Urinary bladder (tissue), 4 donors: ENCODE results near the gene SLC39A6. TPM values are rescaled to one million over a fixed set of nuclear protein-coding genes. Genes with fewer than 3 reads are reported as not detected.
A peak's percentile ranks its signal among the peaks of the same experiment; 100 is the strongest.

Source experiments
- DNase-seq: peaks from one replicate; pipeline ENCODE4 v3.0.0-alpha.2; 2015; ENCODE audit errors: extremely low spot score
- H3K27ac ChIP-seq: one replicate; pipeline ENCODE4 v1.5.1; 2013; ENCODE audit warnings: low read depth, mild to moderate bottlenecking, moderate library complexity
- H3K36me3 ChIP-seq: one replicate; pipeline ENCODE4 v1.6.1; 2013; ENCODE audit warnings: mild to moderate bottlenecking, moderate library complexity; ENCODE audit not compliant: insufficient read depth
- H3K4me1 ChIP-seq: one replicate; pipeline ENCODE4 v1.6.1; 2013; ENCODE audit warnings: mild to moderate bottlenecking, moderate library complexity; ENCODE audit not compliant: insufficient read depth
- H3K4me3 ChIP-seq: one replicate; pipeline ENCODE4 v1.5.1; 2013; ENCODE audit warnings: low read depth, low read length
- WGBS: extraction: QIAGEN DNeasy Blood & Tissue Kit; methylation state at CpG from one replicate; pipeline ENCODE4 v1.1.7; 2013; 5-methylcytosine and 5-hydroxymethylcytosine counted together
- polyA plus RNA-seq: library from polyadenylated mRNA; stranded (reverse); fragments of 200-250 nt; gene quantifications from one replicate; pipeline ENCODE4 v1.2.3, GENCODE V29; 2013
- total RNA-seq: library from RNA; depleted of rRNA; stranded (reverse); fragments of >200 nt; gene quantifications from one replicate; pipeline ENCODE4 v1.2.3, GENCODE V29; 2014
- donor health status: healthy with polysubstance abuse.
- donor health status: healthy.

Gene SLC39A6
- total and polyA plus RNA-seq, 2 donors = 42.1 to 92.3 TPM

DNA sequence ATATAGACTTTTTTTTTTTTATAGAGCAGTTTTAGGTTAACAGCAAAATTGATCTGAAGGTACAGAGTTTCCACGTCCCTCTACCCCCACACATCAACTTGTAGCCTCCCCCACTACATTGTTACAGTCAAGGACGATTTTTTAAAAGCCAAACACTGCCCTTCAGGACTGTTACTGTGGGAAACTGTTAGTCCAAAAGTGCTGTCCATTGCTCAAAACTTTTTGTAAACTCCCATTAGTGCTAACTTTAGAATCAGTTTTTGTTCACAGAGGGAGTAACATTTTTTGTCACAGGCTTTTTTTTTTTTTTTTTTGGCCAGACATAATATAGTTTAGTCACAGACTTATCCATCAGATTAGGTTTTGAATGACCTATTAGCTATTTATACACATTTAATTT lies 24.6 kb upstream of the SLC39A6 start:
- no peak for DNase-seq
- WGBS = 73% methylated on average over 2 of the region's 2 CpGs
- Histone ChIP-seq H3K36me3 (peaks cover 11% of the 10 kb centered on the region), H3K27ac (no peak overlapping the region), H3K4me3 (no peak overlapping the region), H3K4me1 (no peaks in the 10 kb centered on the region)

DNA sequence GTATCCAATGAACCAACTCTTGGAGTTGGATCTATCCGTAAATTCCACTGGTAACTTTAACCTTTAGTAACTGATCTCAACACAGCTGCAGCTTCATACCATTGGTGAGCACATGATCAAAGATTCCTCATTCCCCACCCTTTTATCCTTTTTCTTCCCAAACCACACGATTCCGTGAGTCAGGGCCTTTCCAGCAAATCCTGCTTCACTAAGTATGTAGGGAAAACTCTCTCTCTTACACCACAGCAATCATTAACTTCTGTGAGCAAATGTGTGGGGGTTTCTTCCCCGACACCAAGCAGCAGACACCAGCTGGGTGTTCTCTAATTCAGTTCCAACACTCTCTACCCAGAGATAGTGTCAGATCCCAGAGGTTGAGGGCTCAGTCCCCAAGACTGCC lies 24.1 kb upstream of the SLC39A6 start:
- 72% methylated on average over 4 of the region's 4 CpGs for WGBS
- no peak overlapping the region for H3K27ac ChIP-seq

DNA sequence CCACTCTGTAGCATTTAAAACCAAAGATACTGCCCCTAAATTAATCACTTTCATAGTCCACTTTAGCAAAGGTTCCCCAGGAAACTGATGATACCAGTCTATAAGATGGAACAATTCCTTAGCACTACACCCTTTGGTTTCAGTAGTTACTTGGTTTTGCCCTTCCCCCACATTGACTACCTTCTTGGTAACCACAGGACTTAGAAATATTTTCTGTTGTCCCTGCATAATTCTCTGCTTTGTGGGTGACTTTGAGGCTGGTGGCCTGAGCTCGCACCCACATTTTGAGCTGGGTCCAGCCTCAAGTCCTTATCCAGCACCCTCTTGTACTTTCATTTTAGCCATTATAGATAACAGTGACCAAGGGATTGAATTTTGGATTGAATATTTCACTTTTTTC lies 23.6 kb upstream of the SLC39A6 start:
- WGBS = 92% methylated on average over 1 of the region's 1 CpG
- H3K4me1 ChIP-seq = no peaks in the 10 kb centered on the region
- H3K36me3 ChIP-seq = peaks cover 11% of the 10 kb centered on the region
- H3K27ac ChIP-seq = no peak overlapping the region
- H3K4me3 ChIP-seq = no peak overlapping the region
- DNase-seq = no peak

More for the DNA sequence above, 24.1 kb upstream of the SLC39A6 start:
- Histone ChIP-seq H3K4me3 (no peak overlapping the region), H3K36me3 (peaks cover 11% of the 10 kb centered on the region), H3K4me1 (no peaks in the 10 kb centered on the region)
- DNase-seq = no peak

DNA sequence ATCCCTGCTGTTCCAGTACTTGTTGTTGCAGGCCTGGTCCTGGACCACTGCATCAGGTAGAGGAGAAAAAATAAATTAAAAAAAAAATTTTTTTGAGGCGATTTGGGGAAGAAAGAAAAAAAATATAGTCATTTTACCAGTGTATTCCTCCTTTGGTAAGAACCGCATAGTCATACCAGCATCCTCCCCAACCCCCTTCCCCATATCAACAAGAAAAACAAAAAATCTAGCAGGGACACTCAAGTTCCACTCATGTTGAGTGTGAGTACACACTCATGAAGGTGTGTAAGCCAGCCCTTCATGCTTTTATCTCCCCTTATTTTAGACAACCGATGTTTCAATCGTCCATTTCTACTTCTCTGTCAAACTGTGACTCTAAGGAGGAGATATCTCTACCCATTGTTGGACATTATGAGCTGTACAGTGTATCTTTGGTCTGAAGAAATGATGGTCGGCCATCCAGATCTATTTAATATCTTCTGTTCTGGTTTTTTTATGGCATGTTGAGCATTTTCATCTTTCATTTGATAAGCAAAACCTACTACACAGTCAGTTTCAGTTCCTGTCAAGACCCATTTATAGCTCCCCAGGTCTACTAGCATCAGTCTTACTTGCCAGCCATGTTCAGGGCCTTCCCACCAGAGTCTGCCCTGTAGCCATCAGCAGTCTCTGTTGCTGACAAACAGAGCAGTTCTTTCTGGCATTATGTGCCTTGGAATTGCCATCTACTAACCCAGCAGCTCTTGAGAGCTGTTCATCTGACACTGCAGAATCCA lies 20.6 kb upstream of the SLC39A6 start:
- Histone ChIP-seq H3K27ac (no peak overlapping the region), H3K4me1 (no peaks in the 10 kb centered on the region), H3K36me3 (peaks cover 4% of the 10 kb centered on the region), H3K4me3 (no peak overlapping the region)
- DNase-seq = no peak
- 95% methylated on average over 5 of the region's 5 CpGs for WGBS

DNA sequence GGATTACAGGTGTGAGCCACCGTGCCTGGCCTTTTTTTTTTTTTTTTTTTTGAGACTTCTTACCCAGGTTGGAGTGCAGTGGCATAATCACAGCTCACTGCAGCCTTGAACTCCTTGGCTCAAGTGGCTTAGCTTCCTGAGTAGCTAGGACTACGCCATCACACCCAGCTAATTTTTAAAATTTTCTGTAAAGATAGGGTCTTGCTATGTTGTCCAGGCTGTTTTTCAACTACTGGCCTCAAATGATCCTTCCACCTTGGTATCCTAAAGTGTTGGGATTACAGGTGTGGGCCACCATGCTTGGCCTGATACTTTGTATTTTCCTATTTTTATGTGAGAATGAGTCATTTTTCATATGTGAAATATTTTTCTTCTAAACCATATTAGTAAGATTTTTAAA lies 14.3 kb upstream of the SLC39A6 start:
- WGBS = 90% methylated on average over 2 of the region's 2 CpGs
- H3K4me1 ChIP-seq = no peaks in the 10 kb centered on the region
- no peak for DNase-seq
- H3K27ac ChIP-seq = no peak overlapping the region
- no peak overlapping the region for H3K4me3 ChIP-seq
- H3K36me3 ChIP-seq = peaks cover 8% of the 10 kb centered on the region

DNA sequence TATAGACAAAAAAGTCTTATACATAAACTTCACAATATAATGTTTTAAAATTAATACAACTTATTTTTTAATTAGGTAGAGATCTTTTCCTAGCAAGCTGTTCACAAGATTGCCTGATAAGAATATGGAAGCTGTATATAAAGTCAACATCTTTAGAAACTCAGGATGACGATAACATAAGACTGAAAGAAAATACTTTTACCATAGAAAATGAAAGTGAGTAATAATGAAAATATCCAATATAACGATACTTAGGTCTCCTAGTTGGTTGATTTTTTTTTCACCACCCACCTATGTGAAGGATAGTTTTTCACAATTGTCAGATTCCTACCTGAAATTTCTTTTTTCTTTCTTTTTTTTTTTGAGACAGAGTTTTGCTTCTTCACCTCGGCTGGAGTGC lies 13.6 kb upstream of the SLC39A6 start:
- Histone ChIP-seq H3K4me1 (no peaks in the 10 kb centered on the region), H3K4me3 (no peak overlapping the region), H3K36me3 (peaks cover 12% of the 10 kb centered on the region), H3K27ac (no peak overlapping the region)
- WGBS = 90% methylated on average over 3 of the region's 3 CpGs
- no peak for DNase-seq

DNA sequence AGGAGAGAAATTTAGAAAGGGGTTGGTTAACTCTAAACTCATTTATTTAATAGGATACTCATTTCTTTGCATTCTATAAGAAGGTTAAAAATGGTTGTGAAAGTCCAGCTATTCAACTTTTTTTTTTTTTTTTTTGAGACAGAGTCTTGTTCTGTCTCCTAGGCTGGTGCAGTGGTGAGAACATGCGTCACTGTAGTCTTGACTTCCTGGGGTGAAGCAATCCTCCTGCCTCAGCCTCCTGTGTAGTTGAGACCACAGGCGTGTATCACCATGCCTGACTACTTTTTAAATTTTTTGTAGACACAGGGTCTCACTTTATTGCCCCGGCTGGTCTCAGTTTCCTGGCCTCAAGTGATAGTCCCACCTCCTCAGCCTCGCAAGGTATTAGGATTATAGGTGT lies 12.4 kb upstream of the SLC39A6 start:
- Histone ChIP-seq H3K36me3 (peaks cover 14% of the 10 kb centered on the region), H3K4me1 (no peaks in the 10 kb centered on the region), H3K4me3 (no peak overlapping the region), H3K27ac (no peak overlapping the region)
- DNase-seq = no peak
- WGBS = 97% methylated on average over 4 of the region's 4 CpGs

DNA sequence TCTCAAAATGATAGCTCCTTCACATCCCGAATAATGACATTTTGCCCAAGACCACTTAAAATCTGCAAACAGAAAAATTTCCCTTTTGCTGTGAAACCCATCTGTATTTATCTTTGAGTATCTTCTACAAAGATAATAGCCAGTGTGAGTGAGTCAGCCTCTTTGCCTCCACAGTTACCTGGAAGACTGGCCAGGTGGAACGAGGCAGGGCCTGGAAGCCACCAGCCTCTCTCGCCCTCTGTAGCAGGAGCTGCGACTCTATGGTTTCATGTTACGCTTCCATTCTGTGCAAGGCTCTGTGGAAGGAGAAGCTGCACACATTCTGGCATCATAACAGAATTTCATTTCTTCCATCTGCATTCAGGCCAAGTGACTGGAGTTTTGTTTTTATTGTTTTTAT lies 10.1 kb upstream of the SLC39A6 start:
- Histone ChIP-seq H3K4me3 (no peak overlapping the region), H3K27ac (no peak overlapping the region), H3K4me1 (no peaks in the 10 kb centered on the region), H3K36me3 (peaks cover 12% of the 10 kb centered on the region)
- 90% methylated on average over 5 of the region's 5 CpGs for WGBS
- DNase-seq = no peak

DNA sequence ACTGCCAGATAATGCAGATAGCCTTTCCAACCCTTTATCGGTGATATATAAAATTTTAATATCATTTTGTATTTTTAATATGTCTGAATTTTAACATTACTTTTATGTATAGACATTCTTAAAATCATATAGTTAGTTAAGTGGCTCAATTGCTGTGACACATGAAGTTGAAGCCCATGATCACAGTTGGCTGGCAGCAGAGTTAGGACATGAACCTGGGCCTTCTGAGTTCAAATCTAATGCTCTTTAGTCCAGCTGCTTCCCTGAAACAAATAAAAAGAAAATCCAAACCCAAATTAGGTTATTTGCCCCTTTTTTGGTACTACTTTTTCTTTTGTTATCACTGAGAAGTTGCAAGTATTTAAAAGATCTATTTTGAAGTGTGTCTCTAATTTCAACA lies 6.1 kb upstream of the SLC39A6 start:
- Histone ChIP-seq H3K27ac (no peak overlapping the region), H3K4me1 (peaks cover 7% of the 10 kb centered on the region), H3K4me3 (no peak overlapping the region), H3K36me3 (peaks cover 9% of the 10 kb centered on the region)
- DNase-seq = no peak
- WGBS = 95% methylated on average over 1 of the region's 1 CpG

DNA sequence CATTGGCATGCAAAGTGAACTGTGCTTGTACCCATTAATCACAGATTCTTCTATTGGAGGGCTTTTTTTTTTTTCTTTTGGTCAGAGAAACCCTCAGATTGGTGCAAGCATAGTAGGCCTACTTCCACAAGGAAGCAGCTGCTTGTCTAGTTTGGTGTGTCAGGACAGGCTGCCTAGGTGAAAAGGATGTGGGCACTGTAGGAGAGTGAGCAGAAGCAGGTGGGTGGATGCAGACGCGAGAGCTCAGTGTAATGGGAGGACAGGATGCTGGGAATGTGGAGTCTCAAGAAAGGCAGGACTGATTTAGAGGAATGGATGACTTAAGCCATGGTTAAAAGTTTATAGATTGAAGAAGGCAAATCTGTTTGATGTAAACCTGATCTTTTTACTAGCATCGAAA lies 3.6 kb upstream of the SLC39A6 start:
- Histone ChIP-seq H3K36me3 (peaks cover 2% of the 10 kb centered on the region), H3K27ac (no peak overlapping the region), H3K4me1 (peaks cover 7% of the 10 kb centered on the region), H3K4me3 (no peak overlapping the region)
- no peak for DNase-seq
- 81% methylated on average over 3 of the region's 3 CpGs for WGBS

DNA sequence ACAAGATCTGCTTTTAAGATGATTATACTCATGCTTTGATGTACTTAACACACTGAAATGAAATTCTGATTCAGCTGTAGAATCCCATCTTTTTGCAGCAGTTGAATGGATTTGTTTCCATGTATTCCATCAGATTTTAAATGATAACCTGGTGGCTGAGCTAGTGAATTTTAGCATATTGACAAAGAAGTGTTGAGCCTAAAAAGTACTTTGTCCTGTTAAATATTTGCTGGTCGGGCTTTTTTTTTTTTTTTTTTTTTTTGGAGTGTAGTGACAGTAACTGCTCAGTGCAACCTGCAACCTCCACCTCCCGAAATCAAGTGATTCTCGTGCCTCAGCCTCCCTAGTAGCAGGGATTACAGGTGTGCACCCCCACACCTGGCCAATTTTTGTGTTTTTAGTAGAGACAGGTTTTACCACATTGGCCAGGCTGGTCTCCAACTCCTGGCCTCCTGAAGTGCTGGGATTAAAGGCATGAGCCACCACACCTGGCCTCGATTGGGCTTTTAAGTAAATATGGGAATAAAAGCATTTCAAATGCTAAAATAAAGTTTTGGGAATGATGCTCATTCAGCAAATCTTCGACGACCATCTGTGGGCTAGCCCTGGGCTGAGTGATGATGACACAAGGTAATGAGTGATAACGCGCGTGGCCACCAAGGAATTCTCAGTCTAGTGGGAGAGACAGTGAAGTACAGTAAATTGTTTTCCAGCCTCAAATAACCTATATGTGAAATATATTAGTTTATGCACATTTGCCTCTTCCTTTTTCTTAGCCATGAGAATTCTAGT lies 2.7 kb upstream of the SLC39A6 start:
- 87% methylated on average over 9 of the region's 9 CpGs for WGBS
- Histone ChIP-seq H3K27ac (no peak overlapping the region), H3K4me3 (no peak overlapping the region), H3K4me1 (peaks cover 7% of the 10 kb centered on the region), H3K36me3 (no peaks in the 10 kb centered on the region)
- no peak for DNase-seq

DNA sequence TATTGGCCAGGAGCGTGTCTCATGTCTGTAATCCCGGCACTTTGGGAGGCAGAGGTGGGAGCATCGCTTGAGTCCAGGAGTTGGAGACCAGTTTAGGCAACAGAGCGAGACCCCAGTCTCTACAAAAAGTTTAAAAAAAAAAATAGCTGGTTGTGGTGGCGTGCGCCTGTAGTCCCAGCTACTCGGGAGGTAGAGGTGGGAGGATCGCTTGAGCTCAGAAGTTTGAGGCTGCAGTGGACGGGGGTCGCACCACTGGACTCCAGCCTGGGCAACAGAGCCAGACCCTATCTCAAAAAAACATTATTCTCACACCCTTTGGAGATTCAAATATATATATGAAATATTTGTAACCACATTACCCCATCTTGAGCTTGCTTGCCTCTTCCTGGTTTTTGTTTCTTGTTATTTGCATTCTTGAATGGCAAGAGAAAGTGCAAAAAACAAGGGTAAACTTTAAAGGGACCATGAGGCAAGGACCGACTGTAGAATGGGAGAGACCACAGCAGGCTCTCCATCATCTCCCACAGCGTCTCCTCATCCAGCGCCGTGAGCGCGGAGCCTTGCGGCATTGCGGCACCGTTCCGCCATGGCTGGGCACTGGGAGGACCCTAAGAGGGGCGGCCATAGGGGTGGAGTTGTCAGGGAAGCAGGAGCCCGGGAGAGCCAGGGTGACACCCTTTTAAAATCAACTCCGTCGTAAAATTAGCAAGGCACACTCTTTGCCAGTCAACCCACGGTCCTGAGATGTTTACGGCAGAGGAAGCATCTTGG lies 1.9 kb upstream of the SLC39A6 start:
- Histone ChIP-seq H3K36me3 (no peaks in the 10 kb centered on the region), H3K4me1 (peaks cover 7% of the 10 kb centered on the region), H3K27ac (no peak overlapping the region), H3K4me3 (peak overlapping the region; percentile 96)
- no peak for DNase-seq
- 85% methylated on average over 26 of the region's 26 CpGs for WGBS

DNA sequence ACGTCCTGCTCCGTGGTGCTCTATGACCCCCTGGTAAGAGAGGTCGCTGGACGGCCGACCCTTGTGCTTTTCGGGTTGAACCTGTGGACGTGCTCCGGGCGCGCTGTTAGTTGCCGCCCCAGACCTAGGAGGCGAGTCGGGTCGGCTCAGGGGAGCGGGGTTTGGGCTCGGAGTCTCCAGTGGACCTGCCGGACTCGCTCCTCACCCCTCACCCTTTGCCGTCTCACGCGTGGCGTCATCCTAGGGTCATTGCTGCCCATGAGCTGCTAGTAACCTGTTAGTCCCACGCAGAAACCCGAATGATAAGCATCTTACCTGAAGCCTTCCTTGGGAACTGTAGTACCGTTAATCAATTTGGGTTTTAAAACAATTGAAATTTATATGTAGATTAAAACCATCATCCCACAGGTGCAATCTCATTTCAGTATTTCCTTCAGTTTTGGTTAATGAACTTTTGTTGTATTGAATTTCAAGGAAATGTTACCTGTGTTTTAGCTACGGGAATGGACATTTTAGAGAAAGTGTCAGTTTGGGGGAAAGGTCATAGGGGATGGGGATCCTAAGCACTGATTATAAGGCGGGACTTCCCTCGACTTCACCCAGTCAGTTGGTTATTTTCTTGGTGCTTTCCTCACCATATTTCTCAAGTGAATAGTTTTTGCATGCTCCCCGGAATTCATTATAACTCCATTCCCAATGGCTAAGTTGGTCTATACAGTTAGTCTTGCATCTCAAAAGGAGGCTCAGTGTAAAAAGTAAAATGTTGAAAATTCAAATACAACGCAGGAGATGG lies 1.1 kb upstream of the SLC39A6 start:
- Histone ChIP-seq H3K4me1 (peaks cover 7% of the 10 kb centered on the region), H3K36me3 (no peaks in the 10 kb centered on the region), H3K27ac (peak overlapping the region; percentile 53), H3K4me3 (peak overlapping the region; percentile 96)
- DNase-seq = no peak
- WGBS = 2% methylated on average over 30 of the region's 30 CpGs
